Activated CD8-positive, alpha-beta memory T cell treated with anti-CD3 and anti-CD28 coated beads for 1 hour (primary cell): ENCODE data around the gene CCDC88C.
"Not testable (repeated sequence)": the region's sequence is repeated elsewhere in the genome, so short reads cannot be mapped to it uniquely, and the experiment has no call there.

Source experiments
- DNase-seq, 2 donors: peaks; one replicate each; pipeline ENCODE4 v3.0.0-alpha.2; 2020; ENCODE audit warnings: low read depth in 1 of 2; ENCODE audit errors: extremely low read depth in 1 of 2

The CCDC88C gene

DNA sequence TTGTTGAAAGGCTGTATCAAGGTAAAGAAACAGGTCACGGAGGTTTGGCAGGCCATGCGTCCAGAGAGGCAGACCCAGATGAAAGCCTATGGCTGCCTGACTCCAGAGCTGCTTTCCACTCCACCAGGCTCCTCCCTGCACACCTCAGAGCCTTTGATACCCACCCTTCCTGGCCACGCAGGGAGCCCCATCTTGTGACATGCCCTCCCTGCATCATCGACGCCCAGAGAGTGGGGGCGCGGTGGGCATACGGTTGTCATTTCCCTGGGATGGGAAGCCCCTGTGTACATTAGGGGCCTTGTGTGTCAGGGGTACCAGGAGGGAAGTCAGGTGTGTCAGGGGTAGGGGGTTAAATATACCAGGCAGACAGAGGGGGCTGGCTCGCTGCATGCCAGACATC is 142.8 kb downstream of the CCDC88C start:
- DNase-seq, result no peak

DNA sequence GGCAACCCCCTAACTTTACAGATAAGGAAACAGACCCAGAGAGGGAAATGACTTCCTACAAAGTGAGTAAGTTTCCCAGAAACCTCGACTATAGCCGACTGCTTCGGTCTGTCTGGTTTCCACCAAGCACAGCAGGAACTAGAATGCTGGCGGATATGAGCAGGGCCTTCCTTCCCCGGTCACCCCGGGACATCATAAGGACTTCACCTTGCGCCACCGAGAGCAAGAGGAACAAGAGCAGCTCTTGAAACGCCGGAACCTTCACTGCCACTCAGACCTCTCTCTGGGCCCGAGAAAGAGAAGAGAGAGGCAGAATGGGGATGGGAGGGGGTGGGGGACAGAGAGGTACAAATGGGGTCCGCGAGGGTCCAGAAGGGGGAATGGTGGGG is 143.7 kb downstream of the CCDC88C start:
- DNase-seq, result no peak

DNA sequence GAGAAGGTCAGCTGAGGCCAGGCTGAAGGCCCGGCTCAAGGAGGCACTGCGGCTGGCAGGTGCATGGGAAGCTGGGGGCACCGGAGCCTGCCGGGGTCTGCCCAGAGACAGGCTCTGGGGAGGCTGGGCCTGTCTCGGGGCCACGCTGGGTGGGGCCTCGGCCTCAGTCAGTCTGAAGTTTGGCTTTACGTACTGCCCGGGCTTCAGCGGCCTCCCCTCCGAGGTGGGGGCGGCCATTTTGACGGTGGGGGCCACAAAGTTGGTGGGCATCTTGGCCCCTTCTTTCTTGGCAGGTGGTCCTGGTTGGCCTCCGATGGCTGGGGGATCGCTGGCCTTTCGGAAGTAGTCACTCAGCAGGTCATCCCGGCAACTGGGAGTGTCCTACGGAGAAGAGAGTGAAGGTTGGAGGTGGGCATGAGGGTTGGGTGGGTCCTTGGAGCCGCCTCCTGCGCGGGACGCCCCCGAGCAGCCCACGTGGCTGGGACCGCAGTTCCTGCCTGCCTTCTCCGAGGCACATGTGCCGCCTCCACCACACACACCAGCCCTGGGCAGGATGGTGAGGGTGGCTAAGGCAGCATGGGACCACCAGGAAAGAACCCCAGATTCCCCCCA is 144.2 kb downstream of the CCDC88C start:
- no peak for DNase-seq

DNA sequence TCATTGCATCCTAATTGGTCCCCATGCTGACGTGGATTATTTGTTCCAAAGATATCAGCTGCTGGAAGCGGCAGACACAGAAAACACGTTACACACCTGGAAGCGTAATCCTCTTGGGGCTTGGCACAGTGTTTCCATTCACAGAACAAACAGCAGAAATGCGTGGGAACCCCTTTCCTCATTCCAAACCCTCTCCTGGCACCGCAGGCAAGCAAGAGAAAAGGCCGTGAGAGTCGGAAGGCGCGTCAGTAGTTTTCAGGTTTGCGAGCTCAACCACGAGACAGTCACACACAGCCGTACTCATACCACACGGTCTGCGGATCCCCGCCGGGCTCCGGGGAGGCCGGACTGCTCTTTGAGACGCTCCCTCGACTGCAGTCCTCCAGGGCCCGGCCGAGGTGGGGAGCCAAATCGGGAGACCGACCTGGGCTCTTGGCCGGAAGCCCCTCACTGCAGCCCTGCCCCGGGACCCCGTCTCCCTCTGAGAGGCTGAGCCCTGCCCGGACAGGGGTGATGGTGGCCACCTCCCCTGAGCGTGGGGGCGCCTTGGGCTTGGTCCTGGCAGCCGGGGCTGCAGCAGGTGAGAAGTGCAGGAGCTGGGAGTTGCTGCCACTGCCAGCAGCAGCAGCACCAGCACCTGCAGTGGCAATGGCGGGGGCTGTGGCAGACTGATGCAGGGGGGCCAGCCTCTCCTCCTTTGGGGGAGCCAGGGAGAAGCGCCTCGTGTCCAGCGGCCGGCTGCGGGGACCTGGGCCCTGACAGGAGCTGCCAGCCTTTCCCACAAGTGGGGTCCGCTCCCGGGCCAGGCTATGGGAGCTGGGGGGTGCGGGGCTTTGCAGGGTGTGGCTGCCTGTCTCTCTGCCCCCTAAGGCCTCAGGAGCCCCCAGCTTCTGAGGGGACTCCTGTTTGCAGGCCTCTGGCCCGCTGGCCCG is 145.0 kb downstream of the CCDC88C start:
- DNase-seq, result no peak

DNA sequence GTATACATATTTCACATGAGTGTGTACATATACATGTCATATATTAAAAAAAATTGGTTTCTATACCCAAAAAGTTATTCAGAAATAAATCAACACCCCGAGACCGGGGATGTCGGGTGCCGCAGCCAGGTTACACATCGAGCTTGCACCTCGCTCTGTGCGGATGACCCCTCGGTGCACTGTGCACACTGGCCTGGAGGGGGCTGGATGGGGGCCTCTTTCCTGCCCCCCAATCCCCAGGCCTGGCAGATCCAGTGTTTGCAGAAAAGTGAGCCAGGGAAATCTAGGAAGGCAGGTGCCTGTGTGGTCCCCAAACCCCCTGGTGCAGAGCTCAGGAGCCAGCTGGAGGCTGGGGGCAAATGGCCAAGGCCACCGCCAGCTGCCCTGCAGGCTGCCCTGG is 146.0 kb downstream of the CCDC88C start:
- no peak for DNase-seq

DNA sequence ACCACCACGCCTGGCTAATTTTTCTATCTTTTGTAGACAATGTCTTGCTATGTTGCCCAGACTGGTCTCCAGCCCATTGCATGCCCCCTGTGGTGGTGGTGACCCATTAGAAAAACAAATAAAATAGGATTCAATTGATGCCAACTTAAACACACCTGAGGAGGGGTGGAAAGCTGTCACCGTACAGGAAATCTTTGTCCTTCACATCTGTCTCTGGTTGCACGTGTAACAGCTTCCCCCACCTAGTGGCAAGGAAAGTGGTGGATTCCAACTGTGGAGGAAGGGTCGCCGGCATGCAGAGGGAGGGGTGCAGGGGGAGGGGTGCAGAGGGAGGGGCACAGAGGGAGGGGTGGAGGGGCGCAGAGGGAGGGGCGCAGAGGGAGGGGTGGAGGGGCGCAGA is 147.0 kb downstream of the CCDC88C start:
- no peak for DNase-seq

DNA sequence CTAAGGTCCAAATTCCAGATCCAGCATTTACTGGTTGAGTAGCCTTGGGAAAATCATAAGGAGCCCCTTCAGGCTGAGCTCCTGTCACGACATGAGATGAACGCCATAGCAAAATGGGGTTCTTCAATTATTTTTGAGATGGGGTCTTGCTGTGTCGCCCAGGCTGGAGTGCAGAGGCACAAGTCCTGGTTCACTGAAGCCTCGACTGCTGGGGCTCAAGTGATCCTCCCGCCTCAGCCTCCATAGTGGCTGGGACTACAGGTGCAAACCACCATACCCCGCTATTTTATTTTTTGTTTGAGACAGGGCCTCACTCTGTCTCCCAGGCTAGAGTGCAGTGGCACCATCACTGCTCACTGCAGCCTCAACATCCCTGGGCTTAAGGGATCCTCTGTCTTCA is 147.4 kb downstream of the CCDC88C start:
- no peak for DNase-seq

DNA sequence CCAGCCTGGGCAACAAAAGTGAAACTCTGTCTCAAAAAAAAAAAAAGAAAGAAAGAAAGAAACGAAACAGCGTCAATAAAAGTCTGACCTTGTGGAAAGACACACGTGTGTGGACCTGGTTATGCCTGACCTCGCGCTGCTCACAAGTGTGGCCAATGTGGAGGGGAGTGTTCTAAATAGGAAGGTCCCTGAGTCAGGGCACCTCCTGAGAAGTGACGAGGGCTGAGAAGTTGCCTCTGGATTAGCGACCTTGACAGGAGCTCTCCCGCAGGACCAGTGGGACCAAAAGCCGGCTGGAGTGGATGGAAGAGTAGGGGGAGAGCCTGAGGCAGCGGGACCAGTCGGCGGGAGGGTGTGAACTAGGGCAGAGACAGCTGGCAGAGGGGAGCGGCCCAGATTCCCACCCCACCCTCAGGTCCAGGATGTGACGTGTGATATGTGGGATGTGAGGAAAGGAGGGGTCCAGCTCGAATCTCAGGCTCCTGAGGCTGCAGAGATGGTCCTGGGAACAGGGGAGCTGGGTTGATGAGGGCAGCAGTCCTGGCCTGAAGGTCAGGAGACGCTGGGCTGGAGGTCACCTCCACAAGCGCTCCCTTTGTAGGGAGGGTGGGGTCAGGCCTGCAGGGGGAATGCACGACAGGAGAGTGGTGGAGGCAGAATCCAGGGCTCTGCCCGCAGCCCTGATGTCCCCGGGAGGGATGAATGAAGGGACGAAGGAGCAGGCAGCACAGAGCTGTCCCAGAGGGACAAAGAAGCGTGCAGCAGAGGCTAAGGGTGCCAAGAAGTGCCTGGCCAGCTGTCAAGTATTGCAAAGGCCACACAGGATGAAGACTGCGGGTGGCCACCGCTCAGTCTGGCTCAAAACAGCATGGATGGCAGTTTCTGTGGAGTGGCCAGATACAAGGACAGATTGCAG is 148.3 kb downstream of the CCDC88C start:
- no peak for DNase-seq

DNA sequence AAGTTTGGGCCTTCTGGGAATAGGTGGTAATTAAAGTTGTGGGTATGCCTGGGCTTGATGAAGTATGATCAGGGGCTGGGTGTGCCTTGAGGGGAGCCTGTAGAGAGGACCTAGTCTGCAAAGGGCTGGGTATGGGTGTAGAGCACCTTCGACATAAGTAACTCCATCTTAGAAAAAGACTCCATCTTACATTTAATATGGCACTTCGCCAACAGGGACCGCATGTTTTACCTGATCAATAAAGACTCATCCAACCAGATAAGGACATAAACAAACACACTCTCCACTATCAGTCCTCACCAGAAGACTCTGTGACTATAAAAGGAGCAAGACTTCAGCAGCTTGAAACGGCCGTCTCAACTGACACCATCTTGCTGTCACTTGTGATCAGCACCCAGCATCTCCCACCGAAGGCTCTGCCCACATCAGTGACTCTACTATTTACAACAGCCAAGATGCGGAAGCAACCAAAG is 149.6 kb downstream of the CCDC88C start:
- no peak for DNase-seq

DNA sequence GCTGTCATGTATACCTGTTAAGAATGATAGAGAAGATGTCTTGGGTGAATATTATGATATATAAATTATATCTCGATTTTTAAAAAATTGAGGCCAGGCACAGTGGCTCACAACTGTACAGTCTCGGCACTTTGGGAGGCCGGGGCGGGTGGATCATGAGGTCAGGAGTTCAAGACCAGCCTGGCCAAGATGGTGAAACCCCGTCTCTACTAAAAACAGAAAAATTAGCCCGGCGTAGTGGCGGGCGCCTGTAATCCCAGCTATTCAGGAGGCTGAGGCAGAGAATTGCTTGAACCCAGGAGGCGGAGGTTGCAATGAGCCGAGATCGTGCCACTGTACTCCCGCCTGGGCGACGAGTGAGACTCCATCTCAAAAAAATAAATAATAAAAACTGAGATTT is 151.3 kb downstream of the CCDC88C start:
- not testable (repeated sequence) for DNase-seq

DNA sequence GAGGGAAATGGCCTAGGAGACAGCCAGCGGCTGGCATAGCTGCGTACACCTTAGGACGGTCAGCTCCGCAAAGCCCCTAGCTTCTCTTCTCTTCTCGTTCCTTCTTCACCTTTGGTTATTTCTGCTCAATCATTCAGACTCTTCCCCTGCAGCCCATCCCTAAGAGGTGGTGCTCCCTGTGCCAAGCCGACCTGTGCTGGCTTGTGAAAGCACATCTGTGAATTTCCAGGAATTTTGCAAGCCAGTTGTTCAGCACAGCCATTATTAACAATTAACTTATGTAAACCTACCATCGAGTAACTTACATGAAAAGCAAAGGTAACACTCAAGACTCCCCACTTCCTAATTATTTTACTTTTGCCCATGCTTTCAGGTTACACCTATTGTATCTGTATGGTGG is 152.2 kb downstream of the CCDC88C start:
- DNase-seq, result no peak

DNA sequence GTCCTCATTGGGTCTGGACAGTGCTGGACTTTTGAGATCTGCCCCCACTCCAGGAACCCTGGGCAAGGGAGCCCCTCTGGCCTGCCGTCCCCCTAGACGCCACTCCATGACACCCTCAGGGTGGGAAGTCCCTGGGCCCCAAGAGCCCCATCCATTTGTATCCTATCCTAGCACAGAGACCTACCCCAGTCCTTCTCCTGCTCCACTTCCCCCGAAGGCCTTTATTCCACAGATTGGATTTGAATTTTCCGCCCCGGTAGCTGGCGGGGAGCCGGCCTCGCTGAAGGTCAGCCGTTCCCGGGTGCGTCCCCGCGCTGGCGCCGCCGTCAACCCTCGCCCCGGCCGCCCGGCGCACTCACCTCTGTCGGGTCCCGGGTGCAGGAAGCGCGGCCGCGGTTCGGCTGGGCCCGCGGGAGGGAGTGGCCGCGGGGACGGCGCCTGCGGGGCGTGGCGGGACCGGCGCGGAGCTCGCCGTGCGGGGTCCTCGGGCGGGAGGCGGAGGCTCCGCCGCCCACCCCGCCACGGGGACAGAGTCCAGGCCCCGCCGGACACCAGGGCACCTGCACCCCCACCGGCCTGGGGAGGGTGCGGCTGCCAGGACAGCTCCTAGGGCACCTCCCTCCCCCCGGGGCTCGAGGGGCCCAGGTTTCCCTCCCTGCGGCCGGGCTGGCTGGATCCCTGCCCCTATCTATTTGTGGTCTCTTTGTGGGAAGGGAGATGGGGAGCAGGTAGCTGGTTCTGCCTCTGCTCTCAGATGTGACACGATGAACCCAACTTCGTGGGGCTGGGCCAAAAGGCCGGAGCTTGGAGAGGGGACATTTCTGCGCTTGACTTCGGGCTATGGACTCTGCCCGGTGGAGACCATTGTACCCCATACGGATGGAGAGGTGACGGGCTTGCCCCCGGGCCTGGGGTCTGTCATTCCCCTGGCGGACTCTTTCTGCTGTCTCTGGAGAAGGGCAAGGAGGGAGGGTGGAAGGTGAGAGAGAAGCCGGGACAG is 153.2 kb downstream of the CCDC88C start:
- DNase-seq, result no peak

DNA sequence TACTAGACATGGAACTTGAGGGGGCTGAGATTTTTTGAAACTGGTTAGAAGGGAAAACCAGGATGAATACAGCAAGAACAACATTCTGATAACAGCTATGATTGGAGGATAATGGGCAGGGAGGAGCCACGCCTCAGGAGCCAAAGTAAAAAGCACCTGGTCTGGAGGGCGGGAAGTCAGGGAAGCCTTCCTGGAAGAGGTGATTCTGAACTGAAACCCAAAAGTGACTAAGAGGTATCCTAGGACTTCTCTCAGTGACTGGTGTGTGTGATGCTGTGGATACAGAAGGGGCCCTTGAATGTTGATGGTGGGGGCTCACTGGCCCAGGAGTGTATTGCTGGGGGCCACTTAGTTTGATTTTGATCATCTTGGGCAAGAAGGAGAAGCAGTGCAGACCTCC is 154.3 kb downstream of the CCDC88C start:
- no peak for DNase-seq

DNA sequence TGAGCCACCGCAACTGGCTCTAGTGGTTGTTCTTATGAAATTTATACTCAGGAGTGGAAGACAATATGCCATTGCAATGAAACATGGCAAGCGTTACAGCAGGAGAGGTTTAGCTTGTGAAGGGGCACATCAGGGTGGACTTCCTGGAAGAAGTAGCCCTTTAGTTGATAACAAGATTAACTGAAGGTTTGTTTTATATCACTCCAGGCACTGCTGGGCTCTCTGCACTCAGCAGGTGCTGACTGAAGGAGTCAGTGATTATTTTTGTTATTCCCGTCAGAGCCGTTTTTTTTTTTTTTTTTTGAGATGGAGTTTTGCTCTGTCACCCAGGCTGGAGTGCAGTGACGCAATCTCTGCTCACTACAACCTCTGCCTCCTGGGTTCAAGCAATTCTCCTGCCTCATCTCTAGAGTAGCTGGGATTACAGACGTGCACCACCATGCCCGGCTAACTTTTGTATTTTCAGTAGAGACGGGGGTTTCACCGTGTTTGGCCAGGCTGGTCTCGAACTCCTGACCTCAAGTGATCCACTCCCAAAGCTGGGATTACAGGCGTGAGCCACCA is 155.6 kb downstream of the CCDC88C start:
- no peak for DNase-seq

DNA sequence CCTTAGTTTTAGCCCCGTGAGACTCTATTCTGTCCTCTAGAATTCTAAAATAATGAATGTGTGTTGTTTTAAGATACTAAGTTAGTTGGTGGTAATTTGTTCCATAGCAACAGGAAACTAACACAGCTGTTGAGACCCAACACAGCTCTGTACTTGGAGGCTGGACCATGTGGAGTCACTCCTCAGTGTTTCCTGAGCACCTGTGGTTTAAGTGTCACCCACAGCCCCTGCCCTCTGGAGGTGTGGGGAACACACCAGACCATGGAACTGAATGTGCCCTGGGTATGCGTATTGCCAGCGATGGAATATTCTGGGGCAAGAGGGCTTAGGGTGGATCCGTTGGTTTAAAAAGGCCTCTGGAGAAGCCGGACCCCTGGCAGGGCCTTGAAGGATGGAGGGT is 156.5 kb downstream of the CCDC88C start:
- no peak for DNase-seq

DNA sequence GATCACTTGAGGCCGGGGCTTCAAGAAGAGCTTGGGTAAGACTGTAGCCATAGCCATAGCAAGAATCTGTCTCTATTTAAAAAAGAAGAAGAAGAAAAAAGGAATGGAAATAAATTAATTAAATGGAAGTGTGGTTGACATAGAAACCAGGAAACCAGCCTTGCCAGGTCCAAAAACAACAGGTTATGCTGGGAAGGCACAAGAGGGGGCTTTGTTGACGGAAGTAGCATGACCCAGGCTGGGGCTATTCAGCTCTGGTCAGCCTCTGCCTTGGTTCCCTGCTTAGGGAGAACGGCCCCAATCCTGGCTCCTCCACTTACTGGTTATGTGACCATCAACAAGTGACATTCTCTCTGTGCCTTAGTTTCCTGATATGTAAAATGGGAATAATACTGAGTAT is 158.7 kb downstream of the CCDC88C start:
- no peak for DNase-seq

DNA sequence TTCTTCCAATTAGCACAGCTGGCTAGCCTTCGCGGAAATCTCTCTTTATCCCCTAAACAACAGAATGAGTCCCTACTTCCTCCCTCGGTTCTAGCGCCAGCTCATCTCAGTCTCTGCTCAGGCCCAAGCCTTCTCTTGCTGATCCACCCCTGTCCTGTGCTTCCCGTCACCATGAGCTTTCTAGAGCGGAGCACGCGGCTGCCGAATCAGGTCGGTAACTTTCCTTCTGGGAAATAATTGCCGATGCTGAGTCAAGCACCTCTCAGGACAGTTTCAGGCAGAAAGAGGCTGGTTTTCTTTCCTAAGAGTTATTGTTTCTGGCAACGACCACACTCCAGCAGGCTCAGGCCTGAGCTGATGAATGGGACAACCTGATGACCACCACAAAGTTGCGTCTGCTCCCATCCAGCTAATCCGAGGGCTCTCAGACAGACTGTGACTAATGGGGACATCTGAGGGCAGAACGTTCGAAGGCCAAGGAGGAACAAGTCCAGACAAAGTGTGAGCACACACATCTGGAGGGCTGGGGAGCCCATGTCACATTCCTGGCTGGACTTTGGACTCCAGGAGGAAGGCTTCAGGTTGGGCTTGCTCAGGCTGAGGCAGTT is 159.5 kb downstream of the CCDC88C start:
- no peak for DNase-seq

DNA sequence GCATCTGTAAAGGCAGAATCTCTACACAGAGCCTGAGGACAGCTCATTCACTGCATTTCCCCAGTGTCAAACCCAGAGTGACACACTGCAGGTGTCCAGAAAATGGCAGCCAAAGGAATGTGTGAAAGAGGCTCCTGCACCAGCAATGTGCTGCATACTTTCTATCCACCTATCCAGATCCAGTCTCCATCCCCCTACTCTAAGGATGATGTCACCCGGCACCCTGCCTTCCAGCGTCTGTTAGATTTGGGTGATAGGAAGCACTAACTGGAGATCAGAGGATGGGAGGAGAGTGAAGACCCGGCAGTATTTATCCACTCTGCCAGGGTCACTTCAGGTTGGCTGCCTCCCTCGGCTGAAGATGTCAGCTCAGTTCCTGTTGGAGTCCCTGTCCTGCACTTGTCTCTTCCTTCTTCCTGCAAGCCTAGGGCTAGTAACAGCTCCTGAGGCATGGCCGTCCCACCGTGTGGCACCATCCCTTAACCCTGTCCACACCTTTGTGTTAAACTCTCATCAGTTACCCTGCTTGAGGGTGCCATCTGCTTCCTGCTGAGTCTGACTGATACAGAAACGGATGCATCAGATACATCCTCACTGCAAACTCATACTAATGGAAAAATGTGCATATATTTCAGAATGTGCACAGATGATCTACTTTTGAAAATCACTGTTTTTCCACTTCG is 160.2 kb downstream of the CCDC88C start:
- no peak for DNase-seq

DNA sequence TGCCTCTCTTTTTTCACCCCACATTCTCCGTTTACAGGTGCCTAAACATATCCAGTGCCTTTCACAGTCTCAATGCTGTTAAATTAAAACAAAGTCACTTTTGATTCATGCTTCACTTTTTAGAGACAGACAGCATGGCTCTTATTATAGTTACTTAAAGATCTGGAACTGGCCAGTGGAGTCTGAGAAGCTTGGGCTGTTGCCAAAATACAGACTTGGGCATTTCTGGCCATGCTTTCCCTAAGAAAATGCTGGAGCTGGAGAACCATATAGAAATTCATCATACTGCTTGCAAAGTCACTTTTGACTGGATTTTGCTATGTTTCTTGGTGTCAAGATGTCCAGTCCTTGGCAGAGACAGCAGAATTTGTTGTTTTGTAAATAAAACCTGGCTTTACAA is 161.0 kb downstream of the CCDC88C start:
- DNase-seq, result no peak
